ENCODE measurements around the gene RSKR.
"Not testable (repeated sequence)": the region's sequence is repeated elsewhere in the genome, so short reads cannot be mapped to it uniquely, and the experiment has no call there.

The RSKR gene

DNA sequence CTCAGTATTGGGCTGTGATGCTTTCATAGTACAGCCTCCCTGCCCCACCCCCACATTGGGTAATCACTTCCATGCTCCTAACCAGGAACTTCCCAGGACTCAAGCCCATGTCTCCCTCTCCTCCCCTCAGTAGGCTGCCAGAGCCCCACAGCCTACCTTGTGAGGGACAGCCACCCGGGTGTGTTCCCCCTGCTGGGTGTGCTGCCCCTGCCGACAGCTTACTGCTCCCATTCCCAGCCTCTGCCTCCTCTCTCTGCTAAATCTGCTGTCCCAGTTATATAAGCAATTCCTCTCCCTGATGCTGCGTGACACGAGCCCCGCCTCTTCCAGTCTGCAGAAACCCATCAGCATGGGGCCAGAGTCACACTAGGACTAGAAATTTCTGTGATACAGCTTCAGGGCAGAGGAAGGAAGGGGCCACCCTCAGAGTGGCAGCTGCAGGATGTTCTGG is at the start of gene RSKR:
RSKR (minus strand) TSS at position 255 of the 451 bp plus-strand sequence; CDS start at position 231, 24 bp downstream.
- DNase-seq, result no peak

DNA sequence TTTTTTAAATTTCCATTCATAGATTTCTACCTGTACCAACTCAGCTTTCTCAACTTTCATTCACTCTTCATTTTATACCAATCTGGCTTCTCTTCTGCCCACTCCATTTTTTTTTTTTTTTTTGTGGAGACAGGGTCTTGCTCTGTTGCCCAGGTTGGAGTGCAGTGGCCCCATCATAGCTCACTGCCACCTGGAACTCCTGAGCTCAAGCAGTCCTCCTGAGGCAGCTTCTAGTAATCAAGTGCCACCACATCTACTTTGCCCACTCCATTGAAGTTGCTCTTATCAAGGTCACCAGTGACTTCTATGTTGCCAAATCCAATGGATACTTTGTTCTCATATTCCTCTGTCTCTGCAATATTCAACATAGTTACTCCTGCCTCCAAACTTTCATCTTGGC is 49.7 kb upstream of the RSKR start:
- DNase-seq, result no peak

- DNase-seq, result no peak
These were observed 48.5 kb upstream of the RSKR start for GRCh38 chr17:28662527-28662829.

DNA sequence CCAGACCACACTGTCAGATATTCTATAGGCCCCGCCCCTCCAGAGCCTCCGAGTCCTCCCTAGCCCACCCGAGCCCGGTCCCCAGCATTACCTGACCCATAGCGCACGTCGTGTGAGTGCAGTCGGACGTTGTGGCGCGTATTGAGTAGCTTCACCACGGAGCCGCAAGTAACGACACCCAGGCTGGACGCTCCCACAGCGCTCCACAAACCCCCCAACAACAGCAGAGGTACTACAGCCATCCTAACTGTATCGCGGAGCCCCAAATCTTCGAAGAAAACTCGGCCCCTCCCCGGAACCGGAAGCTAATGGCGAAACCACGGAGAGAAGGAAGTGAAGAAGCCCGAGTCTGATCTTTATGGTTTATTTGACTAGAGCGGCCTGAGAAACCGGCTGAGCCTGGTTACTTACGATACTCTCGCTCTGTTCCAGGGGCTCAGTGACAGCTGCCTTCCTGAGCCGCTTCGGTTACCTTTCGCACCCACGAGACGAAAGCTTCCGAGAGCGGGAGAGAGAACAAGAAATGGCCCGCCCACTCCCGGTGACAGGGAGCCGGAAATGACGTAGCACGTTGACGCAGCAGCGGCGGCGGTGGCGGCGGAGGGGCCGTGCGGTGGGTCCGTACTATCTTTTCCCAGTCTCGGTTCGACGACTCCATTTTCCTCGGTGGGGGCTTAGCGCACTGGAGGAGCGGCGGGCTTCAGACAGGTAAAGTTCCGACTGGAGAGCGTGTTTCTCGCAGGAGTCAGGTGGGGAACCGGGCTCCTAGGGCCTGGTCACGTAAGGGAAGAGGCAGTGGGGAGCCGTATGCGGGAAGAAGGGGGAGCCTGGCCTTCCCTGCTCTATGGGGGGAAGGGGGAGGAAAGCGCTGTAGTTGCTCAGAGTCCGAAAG is 47.9 kb upstream of the RSKR start, which contains the start of the genes SDF2 and SUPT6H:
SDF2 (minus strand) TSS at position 272 of the 892 bp plus-strand sequence; CDS start at position 242, 30 bp downstream.
SUPT6H (plus strand) TSS at position 571 of the 892 bp plus-strand sequence. CDS start 11,197 bp downstream, outside the sequence.
- peak; percentile 98 to 99 for DNase-seq

DNA sequence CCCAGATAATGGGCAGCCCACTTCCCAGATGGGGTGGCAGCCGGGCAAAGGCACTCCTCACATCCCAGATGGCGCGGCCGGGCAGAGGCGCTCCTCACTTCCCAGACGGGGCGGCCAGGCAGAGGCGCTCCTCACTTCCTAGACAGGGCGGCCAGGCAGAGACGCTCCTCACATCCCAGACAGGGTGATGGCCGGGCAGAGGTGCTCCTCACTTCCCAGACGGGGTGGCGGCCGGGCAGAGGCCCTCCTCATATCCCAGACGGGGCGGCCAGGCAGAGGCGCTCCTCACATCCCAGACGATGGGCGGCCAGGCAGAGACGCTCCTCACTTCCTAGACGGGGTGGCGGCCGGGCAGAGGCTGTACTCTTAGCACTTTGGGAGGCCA is 45.5 kb upstream of the RSKR start:
- DNase-seq, result not testable (repeated sequence)

- not testable (repeated sequence) for DNase-seq
These were observed 44.9 kb upstream of the RSKR start for GRCh38 chr17:28658766-28659496.

DNA sequence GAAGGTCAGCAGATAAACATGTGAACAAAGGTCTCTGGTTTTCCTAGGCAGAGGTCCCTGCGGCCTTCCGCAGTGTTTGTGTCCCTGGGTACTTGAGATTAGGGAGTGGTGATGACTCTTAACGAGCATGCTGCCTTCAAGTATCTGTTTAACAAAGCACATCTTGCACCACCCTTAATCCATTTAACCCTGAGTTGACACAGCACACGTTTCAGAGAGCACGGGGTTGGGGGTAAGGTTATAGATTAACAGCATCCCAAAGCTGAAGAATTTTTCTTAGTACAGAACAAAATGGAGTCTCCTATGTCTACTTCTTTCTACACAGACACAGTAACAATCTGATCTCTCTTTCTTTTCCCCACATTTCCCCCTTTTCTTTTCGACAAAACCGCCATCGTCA is 44.4 kb upstream of the RSKR start:
- not testable (repeated sequence) for DNase-seq

- DNase-seq, result no peak
These were observed 43.8 kb upstream of the RSKR start for GRCh38 chr17:28657756-28658155.

- DNase-seq, result no peak
These were observed 41.2 kb upstream of the RSKR start for GRCh38 chr17:28655160-28655559.

DNA sequence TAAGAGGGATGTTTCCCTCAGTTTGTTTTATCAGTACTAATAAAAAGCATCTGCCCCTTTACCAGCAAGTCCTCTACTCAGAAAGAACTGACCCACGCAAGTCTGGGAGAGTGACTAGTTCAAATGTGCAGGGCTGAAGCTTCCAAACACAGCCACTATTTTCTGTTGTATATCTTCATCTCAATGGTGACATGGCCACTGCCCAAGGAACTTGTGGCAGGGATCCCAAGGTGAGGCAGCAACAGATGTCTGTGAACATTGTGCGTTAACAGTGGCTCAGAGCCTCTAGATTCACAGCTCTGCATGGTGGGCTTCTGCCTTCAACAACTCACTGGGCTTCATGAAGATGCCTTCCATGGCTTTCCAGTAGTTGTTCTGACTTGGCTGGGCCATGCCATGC is 34.7 kb upstream of the RSKR start:
- DNase-seq, result no peak

- DNase-seq, result peak; percentile 28 to 31
These were observed 32.2 kb upstream of the RSKR start for GRCh38 chr17:28646039-28646754.

DNA sequence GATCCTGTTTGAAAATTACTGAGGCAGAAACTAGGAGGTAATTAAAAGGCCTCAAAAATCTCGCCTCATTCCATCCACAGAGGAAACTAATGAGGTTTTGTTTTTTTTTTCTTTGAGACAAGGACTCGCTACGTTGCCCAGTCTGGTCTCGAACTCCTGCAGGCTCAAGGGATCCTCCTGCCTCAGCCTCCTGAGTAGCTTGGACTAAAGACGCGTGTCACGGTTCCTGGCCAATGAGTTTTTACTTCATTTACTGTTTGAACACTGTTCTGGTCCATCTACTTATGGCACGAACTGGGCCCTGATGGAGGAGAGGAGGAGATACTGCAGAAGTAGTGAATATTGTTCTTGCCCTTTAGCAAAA is 31.6 kb upstream of the RSKR start:
- DNase-seq, result peak in 1 of 2 experiments; percentile 32

- DNase-seq, result peak; percentile 95 to 97
These were observed 31.0 kb upstream of the RSKR start, which contains the start of gene BLTP2 for GRCh38 chr17:28644787-28645575. BLTP2 (minus strand) TSS chr17:28645158; CDS start chr17:28645056, 102 bp downstream.

- peak; percentile 54 to 58 for DNase-seq
These were observed 30.2 kb upstream of the RSKR start for GRCh38 chr17:28643983-28644786.

DNA sequence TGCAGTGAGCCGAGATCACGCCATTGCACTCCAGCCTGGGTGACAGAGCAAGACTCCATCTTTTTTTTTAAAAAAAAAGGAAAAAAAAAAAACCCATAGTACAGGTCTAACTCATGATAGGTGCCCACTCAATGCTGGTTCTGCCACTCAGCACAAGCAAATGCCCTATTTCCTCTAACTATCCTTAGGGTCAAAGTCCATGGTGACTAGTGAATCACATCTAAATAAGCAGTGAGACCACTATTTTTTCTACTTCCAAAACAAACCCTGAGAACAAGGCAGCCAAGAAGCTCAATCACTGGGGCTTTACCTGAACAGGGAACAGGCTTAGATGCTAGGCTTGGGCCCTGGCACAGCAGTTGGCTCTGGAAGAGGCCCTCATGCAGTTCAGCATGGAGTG is 27.6 kb upstream of the RSKR start:
- no peak for DNase-seq

DNA sequence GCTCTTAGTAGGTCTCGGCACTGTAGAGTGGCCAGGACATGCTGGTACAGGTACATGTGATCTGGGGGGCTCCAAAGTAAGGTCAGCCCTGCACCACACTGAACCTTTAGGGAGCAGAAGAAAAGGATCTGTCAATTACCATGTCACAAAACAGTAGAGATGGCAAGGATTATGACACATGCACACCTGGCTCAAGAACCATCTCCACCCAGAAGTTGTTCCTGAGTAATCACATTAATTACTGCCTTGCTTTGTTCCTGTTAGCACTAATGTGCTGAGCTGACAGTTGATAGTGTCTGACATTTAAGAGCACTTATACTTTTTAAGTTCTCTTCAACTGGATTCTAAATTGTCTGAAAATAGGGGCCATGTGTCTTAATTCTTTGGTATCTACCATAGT is 21.5 kb upstream of the RSKR start:
- DNase-seq, result no peak

- no peak for DNase-seq
These were observed 20.4 kb upstream of the RSKR start for GRCh38 chr17:28634206-28634865.

GRCh38 chr17:28626818-28627217 is 12.8 kb upstream of the RSKR start:
- no peak for DNase-seq

DNA sequence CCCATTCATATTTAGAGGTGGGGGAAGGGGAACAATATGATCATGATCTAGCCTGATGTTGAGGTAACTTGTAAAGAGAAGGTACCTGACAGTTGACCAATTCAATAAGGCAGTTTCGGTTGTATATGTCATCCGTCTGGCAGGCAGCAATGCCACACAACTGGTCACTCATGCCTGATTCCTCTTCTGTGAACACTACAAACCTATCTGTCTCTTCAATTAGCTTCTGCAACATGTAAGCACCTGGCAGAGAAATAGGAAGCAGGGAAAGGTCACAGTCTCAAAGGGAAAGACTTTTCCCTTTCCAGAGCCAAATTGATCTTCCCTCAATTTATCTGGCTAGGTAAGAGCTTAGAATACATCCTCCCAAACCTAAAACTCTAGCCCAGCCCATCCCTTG is 10.2 kb upstream of the RSKR start:
- DNase-seq, result no peak

DNA sequence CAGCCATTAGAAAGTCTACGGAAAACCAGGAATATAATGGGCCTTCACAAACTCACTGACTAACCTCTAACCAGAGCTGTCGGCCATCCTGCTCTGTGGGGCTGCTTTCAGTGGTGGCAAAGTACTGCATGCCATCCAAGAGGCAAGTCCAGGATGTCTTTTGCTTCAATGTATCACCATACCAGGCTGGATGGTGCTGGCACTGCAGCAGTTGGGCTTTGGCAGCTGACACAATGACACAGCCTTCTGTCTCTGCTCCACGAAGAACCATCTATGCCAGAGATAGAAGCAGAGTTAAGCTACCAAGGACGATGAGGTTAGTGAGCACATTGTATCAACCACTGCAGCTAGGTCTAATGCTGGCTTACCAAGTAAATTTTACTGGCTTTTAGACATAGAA is 9.7 kb upstream of the RSKR start:
- DNase-seq, result no peak

- no peak for DNase-seq
These were observed 8.2 kb upstream of the RSKR start for GRCh38 chr17:28622186-28622585.

Data from activated T-cell treated with anti-CD3 and anti-CD28 coated beads, Interleukin-2, amount 50 U/mL, for 48 hours (primary cell).